A549 treated with dexamethasone at 1 μM for 4 hours (cell line): Measurements from ENCODE around the gene AFF4. TPM values are rescaled to one million over a fixed set of nuclear protein-coding genes. Genes with fewer than 3 reads are reported as not detected.

Experiments used
- total RNA-seq: library from RNA; stranded (reverse); fragments of 200-300 nt; extraction: Qiagen RNA extraction; gene quantifications from 5 replicates; pipeline ENCODE4 v1.2.3, GENCODE V29; 2022

The AFF4 gene, protein sequence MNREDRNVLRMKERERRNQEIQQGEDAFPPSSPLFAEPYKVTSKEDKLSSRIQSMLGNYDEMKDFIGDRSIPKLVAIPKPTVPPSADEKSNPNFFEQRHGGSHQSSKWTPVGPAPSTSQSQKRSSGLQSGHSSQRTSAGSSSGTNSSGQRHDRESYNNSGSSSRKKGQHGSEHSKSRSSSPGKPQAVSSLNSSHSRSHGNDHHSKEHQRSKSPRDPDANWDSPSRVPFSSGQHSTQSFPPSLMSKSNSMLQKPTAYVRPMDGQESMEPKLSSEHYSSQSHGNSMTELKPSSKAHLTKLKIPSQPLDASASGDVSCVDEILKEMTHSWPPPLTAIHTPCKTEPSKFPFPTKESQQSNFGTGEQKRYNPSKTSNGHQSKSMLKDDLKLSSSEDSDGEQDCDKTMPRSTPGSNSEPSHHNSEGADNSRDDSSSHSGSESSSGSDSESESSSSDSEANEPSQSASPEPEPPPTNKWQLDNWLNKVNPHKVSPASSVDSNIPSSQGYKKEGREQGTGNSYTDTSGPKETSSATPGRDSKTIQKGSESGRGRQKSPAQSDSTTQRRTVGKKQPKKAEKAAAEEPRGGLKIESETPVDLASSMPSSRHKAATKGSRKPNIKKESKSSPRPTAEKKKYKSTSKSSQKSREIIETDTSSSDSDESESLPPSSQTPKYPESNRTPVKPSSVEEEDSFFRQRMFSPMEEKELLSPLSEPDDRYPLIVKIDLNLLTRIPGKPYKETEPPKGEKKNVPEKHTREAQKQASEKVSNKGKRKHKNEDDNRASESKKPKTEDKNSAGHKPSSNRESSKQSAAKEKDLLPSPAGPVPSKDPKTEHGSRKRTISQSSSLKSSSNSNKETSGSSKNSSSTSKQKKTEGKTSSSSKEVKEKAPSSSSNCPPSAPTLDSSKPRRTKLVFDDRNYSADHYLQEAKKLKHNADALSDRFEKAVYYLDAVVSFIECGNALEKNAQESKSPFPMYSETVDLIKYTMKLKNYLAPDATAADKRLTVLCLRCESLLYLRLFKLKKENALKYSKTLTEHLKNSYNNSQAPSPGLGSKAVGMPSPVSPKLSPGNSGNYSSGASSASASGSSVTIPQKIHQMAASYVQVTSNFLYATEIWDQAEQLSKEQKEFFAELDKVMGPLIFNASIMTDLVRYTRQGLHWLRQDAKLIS
- 20.4 to 40.1 TPM (median 30.3 TPM) in 5 replicates for total RNA-seq

DNA sequence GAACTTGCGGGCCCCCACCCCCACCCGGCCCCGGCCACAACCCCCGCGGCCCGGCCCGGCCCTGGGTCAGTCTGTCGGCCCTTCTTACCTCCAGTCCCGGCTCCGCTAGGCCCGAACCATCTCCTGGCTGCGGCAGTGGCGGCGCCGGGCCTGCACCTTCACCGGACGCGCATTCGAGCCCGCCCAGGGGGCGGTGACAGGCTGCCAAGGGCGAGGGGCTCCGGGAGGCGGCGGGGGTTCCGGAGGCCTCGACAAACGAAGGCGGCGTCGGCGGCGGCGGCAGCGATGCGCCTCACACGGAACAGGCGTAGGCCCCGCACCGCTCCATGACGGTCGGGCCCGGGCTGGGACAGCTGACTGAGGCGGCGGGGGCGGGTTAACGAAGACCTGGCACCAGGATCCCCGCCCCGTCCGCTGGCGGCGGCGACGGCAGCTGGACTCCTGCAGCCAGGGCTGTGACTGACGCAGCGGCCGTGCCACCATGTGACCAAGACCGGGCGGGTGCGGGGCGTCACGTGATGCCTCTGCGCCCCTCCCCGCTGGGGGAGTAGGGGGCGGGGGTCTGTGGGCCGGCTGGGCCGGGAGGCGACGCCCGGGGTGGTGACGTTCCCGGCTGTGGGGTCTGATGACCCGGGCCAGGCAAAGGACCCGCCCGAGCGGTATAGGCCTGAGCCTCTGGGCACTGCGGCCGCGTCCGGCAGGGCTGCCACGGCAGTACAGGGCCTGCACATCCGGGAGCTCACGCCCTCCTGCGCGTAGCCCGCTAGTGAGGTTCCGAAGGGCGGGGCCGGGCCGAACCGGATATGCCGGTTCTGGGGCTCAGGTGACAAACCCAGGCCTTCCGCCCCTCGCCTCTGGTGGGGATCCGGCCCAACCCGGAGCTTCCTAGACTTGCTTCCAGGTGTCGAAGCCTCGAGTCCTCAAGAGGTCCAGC lies at the start of gene AFF4:
AFF4 (minus strand) TSS at position 464 of the 934 bp plus-strand sequence. CDS start 26,445 bp downstream, outside the sequence.

DNA sequence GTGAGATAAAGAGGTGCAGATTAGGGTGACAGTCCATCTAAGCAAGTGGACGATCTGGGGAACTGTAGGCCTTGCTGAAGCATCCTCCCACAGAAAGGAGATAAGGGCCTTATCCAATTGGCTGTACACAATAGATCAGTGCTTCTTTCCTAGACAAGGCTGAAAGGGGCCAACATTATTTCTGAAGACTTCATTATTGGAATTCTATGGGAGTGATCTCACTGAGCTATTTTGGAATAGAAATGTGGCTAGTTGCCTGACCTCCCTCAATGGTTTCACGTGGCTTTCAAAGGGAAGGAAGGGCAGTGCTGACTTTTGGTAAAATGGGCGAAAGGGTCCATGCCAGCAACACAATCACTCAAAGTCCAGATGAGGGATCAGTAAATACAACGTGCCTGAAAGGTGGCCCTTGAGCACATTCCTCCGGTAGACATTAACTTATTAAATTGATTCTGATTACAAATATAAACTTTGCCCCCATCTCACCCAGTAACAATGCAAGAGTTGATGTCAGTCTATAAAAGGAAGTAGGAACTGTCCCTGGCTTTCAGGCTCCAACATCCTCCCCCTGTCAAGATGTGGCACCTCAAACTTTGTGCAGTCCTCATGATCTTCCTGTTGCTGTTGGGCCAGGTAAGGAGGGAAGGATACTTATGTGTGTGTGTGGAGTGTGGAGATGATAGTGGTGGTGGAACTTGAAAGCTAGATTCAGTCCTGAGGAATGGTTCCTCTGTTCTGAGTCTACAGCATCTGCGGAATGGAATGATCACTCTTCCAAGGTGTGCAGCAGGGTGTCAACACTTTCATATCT lies 90.1 kb downstream of the AFF4 start, which contains the start of gene LEAP2:
LEAP2 (plus strand) TSS at position 550 of the 811 bp plus-strand sequence; CDS start at position 577, 27 bp downstream.

DNA sequence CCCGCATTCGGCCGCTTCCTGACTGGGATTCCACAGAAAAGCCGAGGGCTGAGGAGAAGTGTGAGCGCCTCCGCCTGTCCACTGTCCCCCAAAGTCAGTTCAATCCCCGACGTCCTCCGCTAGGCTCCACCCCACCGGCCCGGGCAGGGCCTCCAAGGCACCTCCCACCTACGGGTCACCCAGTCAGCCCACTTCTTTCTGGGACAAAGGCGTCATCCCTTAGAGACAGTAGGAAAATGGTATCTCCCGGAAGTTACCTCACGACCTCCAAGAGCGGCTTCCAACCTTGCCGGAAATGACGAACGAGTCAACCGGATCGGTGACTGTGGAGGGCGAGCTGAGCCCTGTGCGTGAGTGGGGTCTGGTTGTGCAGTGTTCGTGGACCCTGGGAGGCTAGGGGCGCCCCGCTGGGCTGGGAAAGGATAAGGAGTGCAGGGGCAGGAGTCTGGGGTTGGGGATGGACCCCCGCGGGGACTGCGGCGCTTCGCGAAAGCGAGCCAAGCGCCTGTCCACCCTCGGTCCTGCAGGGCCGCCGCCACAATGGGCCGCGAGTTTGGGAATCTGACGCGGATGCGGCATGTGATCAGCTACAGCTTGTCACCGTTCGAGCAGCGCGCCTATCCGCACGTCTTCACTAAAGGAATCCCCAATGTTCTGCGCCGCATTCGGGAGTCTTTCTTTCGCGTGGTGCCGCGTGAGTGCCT lies 96.9 kb downstream of the AFF4 start, which contains the start of the genes GDF9 and UQCRQ:
GDF9 (minus strand) TSS at position 128 of the 704 bp plus-strand sequence. CDS start 1,936 bp downstream, outside the sequence.
UQCRQ (plus strand) TSS at position 301 of the 704 bp plus-strand sequence; CDS start at position 541, 240 bp downstream.

DNA sequence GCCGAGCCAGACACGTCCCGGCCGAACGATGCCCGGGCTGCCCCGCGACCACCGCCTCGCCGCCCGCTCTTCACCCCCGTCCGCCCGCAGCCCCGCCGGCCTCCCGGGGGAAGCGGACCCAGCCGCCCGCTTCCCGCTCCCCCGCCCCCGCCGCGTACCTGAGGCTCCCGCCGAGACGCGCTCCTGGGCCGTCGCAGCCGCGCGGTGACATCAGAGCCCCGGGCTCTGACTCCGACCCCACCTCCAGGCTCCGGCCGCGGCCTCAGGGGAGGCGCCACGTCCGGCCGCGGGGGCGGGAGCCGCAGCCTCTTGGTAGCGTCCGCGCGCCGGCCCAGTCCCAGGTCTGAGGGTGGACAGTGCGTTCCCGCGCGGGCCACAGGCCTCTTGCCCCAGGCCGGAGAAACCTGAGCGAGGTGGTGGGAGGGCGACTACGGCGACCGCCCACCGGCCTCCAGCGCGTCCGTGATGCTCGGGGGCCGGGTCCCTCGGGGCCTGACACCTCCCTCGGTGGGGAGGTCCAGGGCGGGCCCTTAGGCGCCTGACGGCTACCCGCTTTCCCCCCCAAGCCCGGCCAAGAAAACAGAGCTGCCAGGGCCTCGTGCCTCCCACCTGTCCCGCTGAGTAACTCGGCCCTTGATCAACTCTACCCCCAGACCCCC lies 132.9 kb downstream of the AFF4 start, which contains the start of gene SHROOM1:
SHROOM1 (minus strand) TSS at position 212 of the 659 bp plus-strand sequence. CDS start 4,507 bp downstream, outside the sequence.

Other genes with a start within 250 kb of the AFF4 start
- gene KIF3A, start 226.1 kb downstream of the AFF4 start, total RNA-seq, result 8.7 to 11.6 TPM (median 10.8 TPM) in 5 replicates
- gene CCNI2, start 216.2 kb downstream of the AFF4 start, total RNA-seq, result 0.06 to 0.12 TPM (median 0.08 TPM) in 5 replicates
- gene SEPTIN8, start 186.4 kb downstream of the AFF4 start, total RNA-seq, result 15.8 to 23.8 TPM (median 20.0 TPM) in 5 replicates
- gene SOWAHA, start 150.3 kb downstream of the AFF4 start, total RNA-seq, result 0.05 to 0.18 TPM (median 0.12 TPM) in 5 replicates
- gene SHROOM1, start 133.0 kb downstream of the AFF4 start, total RNA-seq, result 7.7 to 9.5 TPM (median 9.0 TPM) in 5 replicates
- 0.08 to 0.25 TPM (median 0.19 TPM) in 5 replicates for gene GDF9, start 97.2 kb downstream of the AFF4 start, total RNA-seq
- gene UQCRQ, start 97.0 kb downstream of the AFF4 start, total RNA-seq, result 347 to 404 TPM (median 353 TPM) in 5 replicates
- gene LEAP2, start 90.0 kb downstream of the AFF4 start, total RNA-seq, result 0.48 to 0.98 TPM (median 0.75 TPM) in 5 replicates
- 21.6 to 29.2 TPM (median 24.1 TPM) in 5 replicates for gene ZCCHC10, start 62.9 kb upstream of the AFF4 start, total RNA-seq
- gene HSPA4, start 88.4 kb upstream of the AFF4 start, total RNA-seq, result 173 to 208 TPM (median 179 TPM) in 5 replicates